Prostate gland (tissue), 2 donors: Measurements from ENCODE around the gene DENND1B. TPM values are rescaled to one million over a fixed set of nuclear protein-coding genes. Genes with fewer than 3 reads are reported as not detected.
"Not testable (repeated sequence)": the region's sequence is repeated elsewhere in the genome, so short reads cannot be mapped to it uniquely, and the experiment has no call there.

Source experiments
- DNase-seq: peaks from one replicate; pipeline ENCODE4 v3.0.0-alpha.2; 2019; ENCODE audit warnings: low spot score
- H3K27ac ChIP-seq, 2 donors: fragments of 200-600 bp; sonication (generic); 2 replicates each; pipeline ENCODE4 v1.5.1; 2017 to 2019
- H3K27me3 ChIP-seq: fragments of 200-600 bp; sonication (generic); replicated peaks from 2 replicates; pipeline ENCODE4 v1.5.1; 2019; ENCODE audit not compliant: insufficient read depth
- H3K36me3 ChIP-seq, 2 donors: fragments of 200-600 bp; sonication (generic); 1 replicate in 1 of 2; 2 replicates in 1 of 2; pipeline versions ENCODE4 v1.5.1 to v1.8.1; 2017 to 2019
- H3K4me1 ChIP-seq: fragments of 200-600 bp; sonication (generic); replicated peaks from 2 replicates; pipeline ENCODE4 v1.5.1; 2019
- H3K4me3 ChIP-seq, 2 donors: fragments of 200-600 bp; sonication (generic); 2 replicates each; pipeline ENCODE4 v1.5.1; 2017 to 2019
- H3K9me3 ChIP-seq: fragments of 200-600 bp; sonication (generic); 2 replicates; pipeline ENCODE4 v1.5.1; 2017
- POLR2A ChIP-seq: fragments of 450-650 bp; IDR thresholded peaks from one replicate; pipeline ENCODE4 v1.6.1; 2016; ENCODE audit warnings: antibody characterized with exemption, mild to moderate bottlenecking
- POLR2AphosphoS5 ChIP-seq: sonication (generic); formaldehyde crosslinking; IDR thresholded peaks from one replicate; pipeline ENCODE4 v1.6.1; 2017; ENCODE audit warnings: antibody characterized with exemption
- WGBS: methylation state at CpG from one replicate; pipeline ENCODE4 v1.1.5; 2018; 5-methylcytosine and 5-hydroxymethylcytosine counted together
- intact Hi-C: fragments of 100-400 bp; cut with DNase I; formaldehyde crosslinking; loops from one replicate; pipeline ENCODE4 v1.14.2; 2022
- total RNA-seq, 2 donors: library from RNA; depleted of rRNA; stranded (reverse); fragments of >200 nt; gene quantifications; one replicate each; pipeline ENCODE4 v1.1.0, GENCODE V29; 2016
- TF ChIP-seq, protein P1 (sequence below), 4 experiments: fragments of 200-600 bp in 2 of 4; fragments of 450-650 bp in 2 of 4; sonication (generic) in 2 of 4; IDR thresholded peaks; 1 replicate in 3 of 4; 2 replicates in 1 of 4; pipeline ENCODE4 v1.5.1; 2016 to 2019; ENCODE audit warnings: antibody characterized with exemption in 4 of 4, mild to moderate bottlenecking in 2 of 4, moderate library complexity in 2 of 4

Gene DENND1B
- total RNA-seq, 2 donors from 2014 or later: 13.5 to 14.1 TPM

DNA sequence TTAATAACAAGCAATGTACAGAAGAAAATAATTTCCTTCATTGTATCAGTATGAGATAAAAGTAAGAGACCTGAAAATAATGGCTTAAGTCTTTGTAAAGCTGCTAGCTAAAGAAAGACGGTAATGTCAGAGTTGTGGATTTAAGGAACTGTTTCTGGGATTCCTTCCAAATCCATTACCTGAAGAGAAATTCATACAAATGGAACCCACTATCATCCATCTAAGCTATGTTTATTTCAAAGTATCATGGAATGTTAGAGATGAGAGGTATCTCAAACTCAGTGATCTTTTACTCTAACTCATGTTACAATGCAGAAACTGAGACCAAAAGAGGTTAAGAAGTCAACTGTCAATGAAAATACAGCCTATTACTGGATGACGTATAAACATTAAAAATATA lies 197.7 kb downstream of the DENND1B start:
- H3K9me3 ChIP-seq: no peaks in the 10 kb centered on the region
- H3K27me3 ChIP-seq: no peaks in the 10 kb centered on the region
- intact Hi-C loops: no loop called here
- no peaks in the 10 kb centered on the region for H3K36me3 ChIP-seq
- H3K27ac ChIP-seq: no peak overlapping the region
- WGBS: 88% methylated on average over 2 of the region's 2 CpGs
- no peak for DNase-seq
- no peak overlapping the region for H3K4me3 ChIP-seq
- no peaks in the 10 kb centered on the region for H3K4me1 ChIP-seq
- TF ChIP-seq, protein P1, sequence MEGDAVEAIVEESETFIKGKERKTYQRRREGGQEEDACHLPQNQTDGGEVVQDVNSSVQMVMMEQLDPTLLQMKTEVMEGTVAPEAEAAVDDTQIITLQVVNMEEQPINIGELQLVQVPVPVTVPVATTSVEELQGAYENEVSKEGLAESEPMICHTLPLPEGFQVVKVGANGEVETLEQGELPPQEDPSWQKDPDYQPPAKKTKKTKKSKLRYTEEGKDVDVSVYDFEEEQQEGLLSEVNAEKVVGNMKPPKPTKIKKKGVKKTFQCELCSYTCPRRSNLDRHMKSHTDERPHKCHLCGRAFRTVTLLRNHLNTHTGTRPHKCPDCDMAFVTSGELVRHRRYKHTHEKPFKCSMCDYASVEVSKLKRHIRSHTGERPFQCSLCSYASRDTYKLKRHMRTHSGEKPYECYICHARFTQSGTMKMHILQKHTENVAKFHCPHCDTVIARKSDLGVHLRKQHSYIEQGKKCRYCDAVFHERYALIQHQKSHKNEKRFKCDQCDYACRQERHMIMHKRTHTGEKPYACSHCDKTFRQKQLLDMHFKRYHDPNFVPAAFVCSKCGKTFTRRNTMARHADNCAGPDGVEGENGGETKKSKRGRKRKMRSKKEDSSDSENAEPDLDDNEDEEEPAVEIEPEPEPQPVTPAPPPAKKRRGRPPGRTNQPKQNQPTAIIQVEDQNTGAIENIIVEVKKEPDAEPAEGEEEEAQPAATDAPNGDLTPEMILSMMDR (IDR thresholded peaks at IDR 0.05): no peak
- TF ChIP-seq POLR2AphosphoS5 (no peak), POLR2A (no peak)

DNA sequence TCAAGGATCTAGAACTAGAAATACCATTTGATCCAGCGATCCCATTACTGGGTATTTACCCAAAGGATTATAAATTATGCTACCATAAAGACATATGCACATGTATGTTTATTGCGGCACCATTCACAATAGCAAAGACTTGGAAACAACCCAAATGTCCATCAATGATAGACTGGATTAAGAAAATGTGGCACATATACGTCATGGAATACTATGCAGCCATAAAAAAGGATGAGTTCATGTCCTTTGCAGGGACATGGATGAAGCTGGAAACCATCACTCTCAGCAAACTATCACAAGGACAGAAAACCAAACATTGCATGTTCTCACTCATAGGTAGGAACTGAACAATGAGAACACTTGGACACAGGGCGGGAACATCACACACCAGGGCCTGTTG lies 199.7 kb downstream of the DENND1B start:
- H3K9me3 ChIP-seq, H3K4me3 ChIP-seq, intact Hi-C loops, H3K27me3 ChIP-seq, DNase-seq, H3K4me1 ChIP-seq, H3K27ac ChIP-seq, H3K36me3 ChIP-seq: not testable (repeated sequence)
- 98% methylated on average over 4 of the region's 4 CpGs for WGBS

DNA sequence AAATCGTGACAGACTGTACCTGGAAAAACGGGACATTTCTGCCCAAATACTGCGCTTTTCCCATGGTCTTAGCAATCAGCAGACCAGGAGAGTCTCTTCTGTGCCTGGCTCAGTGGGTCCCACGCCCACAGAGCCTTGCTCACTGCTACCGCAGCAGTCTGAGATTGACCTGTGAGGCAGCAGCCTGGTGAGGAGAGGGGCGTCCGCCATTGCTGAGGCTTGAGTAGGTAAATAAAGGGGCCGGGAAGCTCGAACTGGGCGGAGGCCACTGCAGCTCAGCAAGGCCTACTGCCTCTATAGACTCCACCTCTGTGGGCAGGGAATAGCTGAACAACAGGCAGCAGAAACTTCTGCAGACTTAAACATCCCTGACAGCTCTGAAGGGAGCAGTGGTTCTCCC lies 203.1 kb downstream of the DENND1B start:
- Histone ChIP-seq H3K27me3 (no peaks in the 10 kb centered on the region), H3K4me3 (no peak overlapping the region), H3K4me1 (no peaks in the 10 kb centered on the region), H3K36me3 (no peaks in the 10 kb centered on the region), H3K9me3 (no peaks in the 10 kb centered on the region), H3K27ac (no peak overlapping the region)
- intact Hi-C loops: no loop called here
- WGBS: 95% methylated on average over 10 of the region's 10 CpGs
- TF ChIP-seq POLR2A: no peak
- TF ChIP-seq, protein P1 (IDR thresholded peaks at IDR 0.05): no peak
- no peak for TF ChIP-seq POLR2AphosphoS5
- no peak for DNase-seq

DNA sequence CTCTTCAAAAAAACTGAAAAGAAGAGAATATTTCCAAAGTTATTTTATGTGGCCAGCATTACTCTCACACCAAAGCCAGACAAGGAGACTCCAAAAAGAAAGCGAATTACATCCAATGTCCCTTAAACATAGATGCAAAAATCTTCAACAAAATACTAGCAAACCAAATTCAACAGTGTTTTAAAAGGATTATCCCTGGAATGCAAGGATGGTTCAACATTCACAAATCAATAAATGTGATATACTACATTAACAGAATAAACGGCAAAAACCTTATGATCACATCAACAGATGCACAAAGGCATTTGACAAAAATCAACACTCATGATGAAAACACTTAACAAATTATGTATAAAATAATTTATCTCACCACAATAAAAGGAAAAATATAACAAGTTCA lies 207.8 kb downstream of the DENND1B start:
- Histone ChIP-seq H3K9me3 (no peaks in the 10 kb centered on the region), H3K27me3 (no peaks in the 10 kb centered on the region), H3K4me3 (no peak overlapping the region), H3K4me1 (no peaks in the 10 kb centered on the region), H3K36me3 (no peaks in the 10 kb centered on the region), H3K27ac (no peak overlapping the region)
- TF ChIP-seq POLR2AphosphoS5 (no peak), POLR2A (no peak)
- TF ChIP-seq, protein P1 (IDR thresholded peaks at IDR 0.05): no peak
- 96% methylated on average over 2 of the region's 2 CpGs for WGBS
- intact Hi-C loops: no loop called here
- no peak for DNase-seq

DNA sequence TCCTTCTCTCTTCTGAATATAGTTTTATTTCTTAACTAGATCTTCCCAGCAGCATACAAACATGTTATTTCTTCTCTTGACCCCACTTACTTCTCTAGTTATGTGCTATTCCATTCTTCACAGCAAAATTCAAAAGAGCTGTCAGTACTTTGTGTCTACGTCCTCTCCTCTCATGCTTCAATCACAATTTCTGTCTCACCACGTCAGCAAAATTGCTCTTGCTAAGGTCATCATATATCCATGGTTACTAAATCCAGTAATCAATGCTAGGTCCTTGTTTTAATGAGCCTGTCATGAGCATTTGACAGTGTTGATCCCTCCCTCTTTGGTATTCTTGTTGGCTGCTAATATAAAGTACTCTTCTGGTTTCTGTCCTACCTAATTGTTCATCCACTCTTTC lies 214.2 kb downstream of the DENND1B start:
- TF ChIP-seq POLR2A (no peak), POLR2AphosphoS5 (no peak)
- TF ChIP-seq, protein P1 (IDR thresholded peaks at IDR 0.05): no peak
- intact Hi-C loops: no loop called here
- WGBS: 95% methylated on average over 2 of the region's 2 CpGs
- DNase-seq: no peak
- Histone ChIP-seq H3K9me3 (no peaks in the 10 kb centered on the region), H3K27me3 (no peaks in the 10 kb centered on the region), H3K4me1 (no peaks in the 10 kb centered on the region), H3K4me3 (no peak overlapping the region), H3K27ac (no peak overlapping the region), H3K36me3 (no peaks in the 10 kb centered on the region)

DNA sequence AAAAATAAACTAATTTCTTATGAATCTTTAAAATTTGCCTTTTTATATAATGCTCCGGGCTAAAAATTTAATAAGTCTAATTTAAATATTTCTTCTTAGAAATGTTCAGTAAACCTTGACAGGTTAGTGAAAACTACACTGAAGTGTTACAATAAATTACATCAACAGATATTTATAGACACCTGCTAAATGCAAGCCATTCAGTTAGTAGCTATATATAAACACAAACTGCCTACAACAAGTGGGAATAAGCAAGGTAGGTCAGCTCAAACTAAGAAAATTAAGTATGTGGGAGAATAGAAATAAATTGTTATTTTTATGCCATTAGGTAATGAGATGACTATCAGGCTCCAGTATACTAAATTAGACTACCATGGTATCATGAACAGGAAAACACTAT lies 215.6 kb downstream of the DENND1B start:
- TF ChIP-seq, protein P1 (IDR thresholded peaks at IDR 0.05): no peak
- no peak for TF ChIP-seq POLR2A
- TF ChIP-seq POLR2AphosphoS5: no peak
- 98% methylated on average over 1 of the region's 1 CpG for WGBS
- Histone ChIP-seq H3K36me3 (no peaks in the 10 kb centered on the region), H3K4me1 (no peaks in the 10 kb centered on the region), H3K9me3 (no peaks in the 10 kb centered on the region), H3K4me3 (no peak overlapping the region), H3K27me3 (no peaks in the 10 kb centered on the region), H3K27ac (no peak overlapping the region)
- no peak for DNase-seq
- intact Hi-C loops: no loop called here
